NCI-H524 treated with DMSO at 0.1 percent for 48 hours (cell line): ENCODE data around the gene F2.

ENCODE experiments used
- DNase-seq: peaks from one replicate; lab custom pipeline; 2025; lab: John Stamatoyannopoulos, UW

F2 gene

GRCh38 chr11:46718155-46719019 lies 626 bp upstream of the F2 start:
- DNase-seq: no peak

DNA sequence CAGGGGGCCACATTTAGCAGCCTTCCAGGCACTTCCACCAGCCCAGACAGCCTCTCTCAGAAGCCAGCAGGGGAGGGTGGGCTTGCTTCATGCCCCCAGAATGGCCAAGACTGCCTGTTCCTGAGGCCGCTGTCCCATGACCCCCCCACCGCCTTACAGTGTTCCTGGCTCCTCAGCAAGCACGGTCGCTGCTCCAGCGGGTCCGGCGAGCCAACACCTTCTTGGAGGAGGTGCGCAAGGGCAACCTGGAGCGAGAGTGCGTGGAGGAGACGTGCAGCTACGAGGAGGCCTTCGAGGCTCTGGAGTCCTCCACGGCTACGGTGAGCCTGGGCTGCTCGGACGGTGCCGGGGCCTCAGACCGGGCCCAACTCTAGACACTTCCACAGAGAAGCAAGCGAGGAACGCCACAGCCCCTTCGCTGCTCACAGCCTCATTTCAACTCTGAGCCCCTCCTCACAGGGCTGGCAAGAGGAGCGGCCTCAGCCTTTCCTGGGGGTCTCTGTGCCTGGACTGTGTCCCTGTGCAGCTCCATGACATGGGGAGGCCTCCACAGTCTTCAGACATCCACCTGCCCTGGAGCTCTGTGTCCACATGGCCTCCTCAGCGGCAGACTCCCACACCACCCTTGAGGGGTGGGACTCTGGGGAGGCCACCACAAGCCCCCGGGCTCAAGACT lies 668 bp downstream of the F2 start:
- no peak for DNase-seq

GRCh38 chr11:46721286-46721685 lies 2.3 kb downstream of the F2 start:
- DNase-seq: no peak

DNA sequence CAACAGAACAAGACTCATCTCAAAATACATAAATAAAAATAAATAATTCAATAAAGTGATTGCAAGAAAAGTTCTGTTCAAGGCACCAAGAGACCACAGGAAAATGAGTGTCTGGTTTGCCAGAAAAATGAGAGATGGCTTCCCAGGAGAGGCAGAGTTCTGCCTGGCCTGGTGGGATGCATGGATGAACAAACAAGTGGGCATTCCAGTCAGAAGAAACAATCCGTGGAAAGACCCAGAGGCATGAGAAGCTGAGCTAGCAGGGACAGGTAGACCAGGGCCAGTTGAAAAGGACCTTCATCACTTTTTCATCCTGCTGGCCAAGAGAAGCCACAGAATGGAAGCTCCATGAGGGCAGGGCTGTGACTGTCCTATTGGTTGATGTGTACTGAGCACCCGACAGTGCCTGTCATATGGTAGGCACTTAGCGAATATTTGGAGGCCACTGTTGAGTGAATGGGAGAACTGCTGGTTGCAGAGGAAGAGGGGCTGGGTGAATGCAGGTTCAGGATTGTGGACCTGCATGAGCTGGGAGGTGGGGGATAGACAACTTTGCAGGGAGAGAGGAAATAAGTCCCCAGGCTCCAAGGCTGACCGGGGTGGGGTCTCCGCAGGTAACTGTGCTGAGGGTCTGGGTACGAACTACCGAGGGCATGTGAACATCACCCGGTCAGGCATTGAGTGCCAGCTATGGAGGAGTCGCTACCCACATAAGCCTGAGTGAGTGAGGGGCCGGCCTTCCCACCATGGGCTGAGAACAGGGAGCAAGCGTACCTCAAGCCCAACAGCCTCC lies 3.7 kb downstream of the F2 start:
- no peak for DNase-seq

DNA sequence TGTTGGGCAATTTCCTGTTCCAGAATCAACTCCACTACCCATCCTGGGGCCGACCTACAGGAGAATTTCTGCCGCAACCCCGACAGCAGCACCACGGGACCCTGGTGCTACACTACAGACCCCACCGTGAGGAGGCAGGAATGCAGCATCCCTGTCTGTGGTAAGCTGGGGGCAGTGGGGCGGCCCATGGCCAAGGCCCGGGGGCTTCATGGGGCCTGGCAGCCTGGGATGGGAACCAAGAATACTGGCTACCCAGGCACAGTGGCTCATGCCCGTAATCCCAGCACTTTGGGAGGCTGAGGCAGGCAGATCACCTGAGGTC lies 4.3 kb downstream of the F2 start:
- no peak for DNase-seq

GRCh38 chr11:46724088-46724487 lies 5.1 kb downstream of the F2 start:
- no peak for DNase-seq

- DNase-seq: no peak
These were observed 6.6 kb downstream of the F2 start for GRCh38 chr11:46725338-46726205.

DNA sequence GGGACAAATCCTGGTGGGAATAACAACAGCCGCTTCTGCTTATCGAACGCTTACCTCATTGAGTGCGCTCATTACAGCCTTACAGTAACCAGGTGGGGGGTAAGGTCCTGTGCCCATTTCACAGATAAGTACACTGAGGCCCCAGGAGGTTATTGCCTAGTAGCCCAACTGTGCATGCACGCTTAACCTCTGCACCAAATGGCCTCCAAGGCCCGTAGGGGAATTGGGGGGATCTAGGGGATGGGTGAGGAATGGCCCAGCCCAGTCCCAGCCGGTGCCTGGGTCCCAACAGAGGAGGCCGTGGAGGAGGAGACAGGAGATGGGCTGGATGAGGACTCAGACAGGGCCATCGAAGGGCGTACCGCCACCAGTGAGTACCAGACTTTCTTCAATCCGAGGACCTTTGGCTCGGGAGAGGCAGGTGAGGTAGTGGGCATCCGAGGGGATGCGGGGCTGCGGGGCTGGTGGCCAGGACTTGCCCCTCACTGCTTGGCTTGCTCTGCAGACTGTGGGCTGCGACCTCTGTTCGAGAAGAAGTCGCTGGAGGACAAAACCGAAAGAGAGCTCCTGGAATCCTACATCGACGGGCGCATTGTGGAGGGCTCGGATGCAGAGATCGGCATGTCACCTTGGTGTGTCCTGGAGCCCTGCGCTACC lies 7.3 kb downstream of the F2 start:
- no peak for DNase-seq

DNA sequence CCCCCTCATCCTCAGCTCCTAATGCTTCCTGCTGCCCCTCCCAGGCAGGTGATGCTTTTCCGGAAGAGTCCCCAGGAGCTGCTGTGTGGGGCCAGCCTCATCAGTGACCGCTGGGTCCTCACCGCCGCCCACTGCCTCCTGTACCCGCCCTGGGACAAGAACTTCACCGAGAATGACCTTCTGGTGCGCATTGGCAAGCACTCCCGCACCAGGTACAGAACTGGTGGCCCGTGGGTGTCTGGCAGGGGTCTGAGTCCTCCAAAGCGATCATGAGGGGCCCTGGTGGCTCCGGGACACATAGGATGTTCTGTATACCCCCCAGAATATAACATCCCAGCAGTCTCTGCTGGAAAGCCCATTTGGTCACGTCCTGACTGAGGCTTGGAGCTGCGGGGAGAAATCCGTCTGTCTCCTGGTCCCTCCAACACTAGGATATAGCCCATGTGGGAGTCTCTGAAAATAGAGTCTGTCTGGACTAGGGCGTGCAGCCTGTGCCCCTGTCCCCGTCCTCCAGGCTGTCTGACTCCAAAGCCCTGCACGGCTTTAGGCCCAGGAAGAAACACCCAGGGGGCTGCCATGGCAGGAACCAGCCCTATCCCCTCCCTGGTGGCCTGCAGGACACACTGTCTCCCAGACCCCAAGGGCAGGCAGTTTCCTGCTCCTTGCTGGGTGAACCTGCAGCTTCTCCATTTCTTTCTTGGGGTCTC lies 9.1 kb downstream of the F2 start:
- no peak for DNase-seq

DNA sequence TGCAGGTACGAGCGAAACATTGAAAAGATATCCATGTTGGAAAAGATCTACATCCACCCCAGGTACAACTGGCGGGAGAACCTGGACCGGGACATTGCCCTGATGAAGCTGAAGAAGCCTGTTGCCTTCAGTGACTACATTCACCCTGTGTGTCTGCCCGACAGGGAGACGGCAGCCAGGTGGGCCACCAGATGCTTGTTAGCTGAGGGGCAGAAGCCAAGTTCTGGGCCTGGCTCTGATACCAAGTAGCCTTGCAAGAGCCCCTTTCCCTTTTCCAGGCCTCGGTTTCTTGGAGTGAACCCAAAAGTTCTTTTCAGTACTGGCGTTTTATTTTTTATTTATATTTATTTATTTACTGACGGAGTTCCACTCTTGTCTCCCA lies 9.6 kb downstream of the F2 start:
- no peak for DNase-seq

GRCh38 chr11:46729110-46730027 lies 10.4 kb downstream of the F2 start:
- no peak for DNase-seq

GRCh38 chr11:46731545-46731944 lies 12.5 kb downstream of the F2 start:
- no peak for DNase-seq

DNA sequence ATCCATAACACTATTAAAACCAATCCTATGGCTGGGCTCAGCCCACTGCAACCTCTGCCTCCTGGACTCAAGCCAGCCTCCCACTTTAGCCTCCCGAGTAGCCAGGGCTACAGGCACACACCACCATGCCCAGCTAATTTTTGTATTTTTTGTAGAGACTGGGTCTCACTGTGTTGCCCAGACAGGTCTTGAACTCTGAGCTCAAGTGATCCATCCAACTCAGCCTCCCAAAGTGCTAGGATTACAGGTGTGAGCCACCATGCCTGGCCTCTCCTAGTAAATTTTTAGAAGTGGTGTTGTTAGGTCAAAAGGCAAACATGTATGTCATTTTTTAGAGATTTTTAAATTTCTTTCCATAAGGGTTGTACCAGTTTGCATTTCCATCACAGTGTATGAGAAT lies 14.2 kb downstream of the F2 start:
- no peak for DNase-seq

- DNase-seq: no peak
These were observed 17.1 kb downstream of the F2 start for GRCh38 chr11:46736146-46736545.

- DNase-seq: no peak
These were observed 17.6 kb downstream of the F2 start for GRCh38 chr11:46736615-46737014.

DNA sequence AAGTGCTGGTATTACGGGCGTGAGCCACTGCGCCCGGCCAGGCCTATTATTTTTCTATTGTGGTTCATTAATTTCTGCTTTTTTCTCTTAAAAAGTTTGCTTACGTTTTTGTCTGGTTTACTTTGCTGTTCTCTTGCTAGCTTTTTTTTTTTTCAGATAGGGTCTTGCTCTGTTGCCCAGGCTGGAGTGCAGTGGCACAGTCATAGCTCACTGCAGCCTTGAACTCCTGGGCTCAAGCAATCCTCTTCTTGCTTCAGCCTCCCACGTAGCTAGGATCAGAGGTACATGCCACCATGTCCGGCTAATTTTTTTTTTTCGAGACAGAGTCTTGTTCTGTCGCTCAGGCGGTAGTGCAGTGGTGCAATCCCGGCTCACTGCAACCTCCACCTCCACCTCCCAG lies 18.7 kb downstream of the F2 start:
- no peak for DNase-seq

DNA sequence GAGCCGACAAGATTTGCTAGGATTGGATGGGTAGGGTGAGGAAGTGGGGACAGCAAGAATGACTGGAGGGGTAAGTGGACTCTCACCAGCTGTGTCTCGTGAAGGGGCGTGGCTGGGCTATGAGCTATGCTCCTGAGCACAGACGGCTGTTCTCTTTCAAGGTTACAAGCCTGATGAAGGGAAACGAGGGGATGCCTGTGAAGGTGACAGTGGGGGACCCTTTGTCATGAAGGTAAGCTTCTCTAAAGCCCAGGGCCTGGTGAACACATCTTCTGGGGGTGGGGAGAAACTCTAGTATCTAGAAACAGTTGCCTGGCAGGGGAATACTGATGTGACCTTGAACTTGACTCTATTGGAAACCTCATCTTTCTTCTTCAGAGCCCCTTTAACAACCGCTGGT lies 19.9 kb downstream of the F2 start:
- DNase-seq: no peak

DNA sequence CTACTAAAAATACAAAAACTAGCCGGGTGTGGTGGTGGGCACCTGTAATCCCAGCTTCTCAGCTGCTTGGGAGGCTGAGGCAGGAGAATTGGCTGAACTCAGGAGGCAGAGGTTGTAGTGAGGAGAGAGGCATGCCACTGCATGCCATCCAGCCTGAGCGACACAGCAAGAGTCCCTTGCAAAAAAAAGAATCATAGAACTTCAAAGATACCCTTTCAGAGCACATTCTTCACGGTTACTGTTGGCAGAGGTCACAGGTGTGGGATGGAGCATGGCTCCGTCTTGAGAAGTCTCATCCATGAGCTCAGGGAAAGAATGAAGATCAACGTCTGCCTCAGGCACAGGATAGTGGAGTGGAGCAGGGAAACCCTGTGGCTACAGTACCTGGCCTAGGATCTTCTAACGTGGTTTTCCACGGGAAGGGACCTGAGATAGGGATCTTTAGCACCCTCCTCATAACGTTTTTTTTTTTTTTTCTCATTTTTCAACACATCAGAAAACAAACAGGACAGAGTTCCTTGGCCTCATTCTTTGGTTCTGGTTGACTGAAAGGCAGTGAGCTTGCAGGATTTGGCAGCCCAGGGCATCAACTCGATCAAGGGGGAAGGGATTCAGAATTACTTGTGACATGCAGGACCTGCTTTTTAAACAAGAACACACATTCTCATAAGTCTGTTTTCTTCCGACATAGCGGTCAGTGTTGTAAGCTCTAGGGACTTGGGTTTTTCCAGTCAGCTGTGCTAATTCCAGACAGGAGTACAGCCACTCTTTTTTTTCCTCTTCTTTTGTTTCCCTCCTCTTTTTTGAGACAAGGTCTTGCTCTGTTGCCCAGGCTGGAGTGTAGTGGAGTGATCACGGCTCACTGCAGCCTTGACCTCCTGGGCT lies 22.8 kb downstream of the F2 start:
- no peak for DNase-seq

DNA sequence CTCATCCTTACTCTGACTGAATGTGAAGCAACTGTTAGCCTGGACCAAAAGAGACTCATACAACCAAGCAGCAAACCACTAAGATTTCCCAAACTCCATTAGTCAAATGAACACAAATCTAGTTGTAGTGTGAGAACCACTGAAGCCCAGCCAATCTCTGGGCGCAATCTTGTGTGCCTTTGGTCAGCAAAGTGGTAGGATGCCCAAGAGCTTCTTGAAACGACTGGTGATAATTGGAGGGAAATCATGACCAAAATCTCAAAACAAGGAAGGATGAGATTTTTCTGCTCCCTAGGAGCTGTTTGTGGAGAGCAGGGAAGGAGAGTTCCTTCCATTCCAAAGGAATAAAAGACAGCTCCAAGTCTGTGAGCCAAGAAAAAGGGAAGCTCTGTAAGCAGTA lies 24.0 kb downstream of the F2 start:
- DNase-seq: no peak
